Muscle of leg (tissue), 11 donors: ENCODE results near the gene AURKAIP1. TPM values are rescaled to one million over a fixed set of nuclear protein-coding genes. Genes with fewer than 3 reads are reported as not detected.

Experiments
- DNase-seq: peaks from one replicate; pipeline ENCODE4 v3.0.0; 2013
- H3K27ac ChIP-seq: one replicate; pipeline ENCODE4 v1.5.1; 2013; ENCODE audit warnings: mild to moderate bottlenecking, low read length, control low read depth
- H3K27me3 ChIP-seq: one replicate; pipeline ENCODE4 v1.6.1; 2013; ENCODE audit warnings: low read length; ENCODE audit not compliant: control insufficient read depth, insufficient read depth
- H3K36me3 ChIP-seq: one replicate; pipeline ENCODE4 v1.6.1; 2013; ENCODE audit warnings: low read length; ENCODE audit not compliant: control insufficient read depth, insufficient read depth
- H3K4me1 ChIP-seq: one replicate; pipeline ENCODE4 v1.6.1; 2013; ENCODE audit warnings: low read length; ENCODE audit not compliant: control insufficient read depth, insufficient read depth
- H3K4me3 ChIP-seq: one replicate; pipeline ENCODE4 v1.5.1; 2013; ENCODE audit warnings: low read length, control low read depth
- H3K9me3 ChIP-seq: replicated peaks from 2 replicates; pipeline ENCODE4 v1.6.1; 2013; ENCODE audit warnings: low read depth, low read length; ENCODE audit not compliant: control insufficient read depth
- WGBS: methylation state at CpG from one replicate; pipeline ENCODE4 v1.1.5; 2013; ENCODE audit warnings: missing lambda C conversion rate; ENCODE audit not compliant: insufficient coverage; 5-methylcytosine and 5-hydroxymethylcytosine counted together
- polyA plus RNA-seq, 8 donors: library from polyadenylated mRNA; unstranded; fragments of 120-200 nt; gene quantifications; one replicate each; pipeline versions ENCODE4 v1.2.1 to v1.2.3, GENCODE V29; 2013; ENCODE audit warnings: inconsistent platforms in 1 of 8, low replicate concordance in 1 of 8; ENCODE audit not compliant: insufficient read length in 8 of 8, insufficient read depth in 1 of 8
- total RNA-seq: library from RNA; stranded (reverse); fragments of 120-200 nt; gene quantifications from one replicate; pipeline ENCODE4 v1.2.4, GENCODE V29; 2013

The AURKAIP1 gene
- total and polyA plus RNA-seq, 9 donors: 66.7 to 93.6 (median 74.8) TPM

DNA sequence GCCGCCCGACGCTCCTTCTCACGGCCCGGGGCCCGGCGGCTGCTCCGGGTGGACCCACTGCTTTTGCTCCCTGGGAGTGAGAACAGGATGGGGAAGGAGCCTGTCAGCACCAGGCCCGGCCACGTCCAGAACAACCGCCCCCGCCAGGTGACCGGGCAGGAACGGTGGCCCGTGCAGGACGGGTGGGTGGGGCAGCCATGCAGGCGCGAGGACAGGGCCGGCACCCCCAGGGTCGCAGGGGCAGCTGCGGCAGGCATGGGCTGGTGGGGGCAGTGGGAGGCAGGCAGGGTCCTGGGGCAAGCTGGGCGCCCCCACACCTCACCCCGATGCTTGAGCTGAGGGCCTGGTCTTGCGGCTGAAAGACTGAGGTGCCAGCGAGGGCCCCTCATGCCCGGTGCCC, 38.6 kb downstream of the AURKAIP1 start:
- no peak overlapping the region for H3K27ac ChIP-seq
- no peaks in the 10 kb centered on the region for H3K27me3 ChIP-seq
- peaks cover 3% of the 10 kb centered on the region for H3K4me1 ChIP-seq
- H3K9me3 ChIP-seq: no peaks in the 10 kb centered on the region
- DNase-seq: no peak
- peaks cover 48% of the 10 kb centered on the region for H3K36me3 ChIP-seq
- H3K4me3 ChIP-seq: no peak overlapping the region
- WGBS: 90% methylated on average over 22 of the region's 26 CpGs

DNA sequence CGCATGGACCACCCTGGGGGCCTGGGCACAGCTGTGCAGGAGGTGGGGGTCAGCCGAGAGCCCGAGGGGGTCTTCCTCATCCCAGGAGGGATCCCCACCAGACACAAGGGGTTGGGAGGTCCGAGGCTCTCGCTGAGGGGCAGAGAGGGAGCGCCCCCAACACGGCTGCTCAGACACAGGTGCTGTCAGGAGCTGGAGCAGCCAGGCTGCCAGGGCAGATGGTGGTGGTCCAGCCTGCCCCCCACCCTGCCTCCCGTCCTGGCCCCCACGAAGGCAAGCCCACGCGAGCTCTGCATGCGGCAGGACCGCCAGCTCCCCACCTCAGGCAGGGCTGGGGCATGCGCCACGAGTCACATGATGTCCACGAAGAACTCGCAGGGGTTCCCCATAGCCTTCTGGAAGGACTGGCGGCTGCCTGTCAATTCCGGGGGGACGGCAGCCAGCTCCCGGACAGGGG, 39.2 kb downstream of the AURKAIP1 start:
- Histone ChIP-seq H3K36me3 (peaks cover 43% of the 10 kb centered on the region), H3K4me1 (peaks cover 9% of the 10 kb centered on the region), H3K9me3 (no peaks in the 10 kb centered on the region), H3K27me3 (no peaks in the 10 kb centered on the region), H3K27ac (no peak overlapping the region), H3K4me3 (no peak overlapping the region)
- WGBS: 75% methylated on average over 17 of the region's 21 CpGs
- DNase-seq: no peak

DNA sequence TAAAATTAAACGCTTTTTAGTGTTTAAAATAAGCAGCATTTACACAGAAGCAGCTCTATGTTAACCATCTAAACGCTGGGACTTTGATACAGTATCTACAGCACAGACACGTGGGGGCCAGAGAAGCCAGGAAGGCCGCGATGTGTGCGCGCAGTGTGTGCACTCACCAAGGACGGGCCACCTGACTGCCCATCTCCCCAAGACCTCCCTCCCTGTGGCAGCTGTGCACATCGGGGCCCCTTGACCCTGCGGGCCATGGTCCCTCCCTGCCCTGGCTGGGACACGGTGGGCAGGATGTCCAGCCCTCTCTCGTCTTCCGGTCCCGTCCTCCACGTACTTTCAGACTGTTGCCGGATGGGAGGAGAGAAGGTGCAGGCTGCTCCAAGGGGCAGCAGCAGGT, 39.7 kb downstream of the AURKAIP1 start:
- H3K9me3 ChIP-seq: no peaks in the 10 kb centered on the region
- H3K36me3 ChIP-seq: peaks cover 39% of the 10 kb centered on the region
- H3K27me3 ChIP-seq: no peaks in the 10 kb centered on the region
- H3K4me1 ChIP-seq: peaks cover 15% of the 10 kb centered on the region
- no peak for DNase-seq
- no peak overlapping the region for H3K4me3 ChIP-seq
- WGBS: 61% methylated on average over 13 of the region's 16 CpGs
- no peak overlapping the region for H3K27ac ChIP-seq

DNA sequence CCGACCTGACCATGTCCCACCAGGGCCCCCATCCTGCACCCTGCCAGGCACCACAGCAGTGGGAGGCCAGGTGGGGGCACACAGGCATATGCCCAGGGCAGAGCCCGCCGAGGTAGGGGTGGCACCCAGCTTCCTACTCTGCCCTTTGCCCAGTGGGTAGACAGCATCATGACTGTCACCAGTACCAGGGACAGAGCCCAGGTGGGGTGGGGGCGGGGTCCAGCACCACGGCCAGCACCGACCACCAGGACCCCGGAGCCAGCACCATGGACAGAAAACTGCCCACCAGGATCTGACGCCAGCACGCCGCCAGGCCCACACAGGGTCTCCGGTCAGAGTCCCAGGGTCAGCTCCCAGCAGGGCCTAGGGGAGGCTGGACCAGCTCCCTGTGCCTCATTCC, 40.2 kb downstream of the AURKAIP1 start:
- H3K4me3 ChIP-seq: no peak overlapping the region
- DNase-seq: no peak
- H3K27ac ChIP-seq: no peak overlapping the region
- H3K36me3 ChIP-seq: peaks cover 34% of the 10 kb centered on the region
- H3K27me3 ChIP-seq: no peaks in the 10 kb centered on the region
- peaks cover 16% of the 10 kb centered on the region for H3K4me1 ChIP-seq
- 38% methylated on average over 11 of the region's 11 CpGs for WGBS
- H3K9me3 ChIP-seq: no peaks in the 10 kb centered on the region

DNA sequence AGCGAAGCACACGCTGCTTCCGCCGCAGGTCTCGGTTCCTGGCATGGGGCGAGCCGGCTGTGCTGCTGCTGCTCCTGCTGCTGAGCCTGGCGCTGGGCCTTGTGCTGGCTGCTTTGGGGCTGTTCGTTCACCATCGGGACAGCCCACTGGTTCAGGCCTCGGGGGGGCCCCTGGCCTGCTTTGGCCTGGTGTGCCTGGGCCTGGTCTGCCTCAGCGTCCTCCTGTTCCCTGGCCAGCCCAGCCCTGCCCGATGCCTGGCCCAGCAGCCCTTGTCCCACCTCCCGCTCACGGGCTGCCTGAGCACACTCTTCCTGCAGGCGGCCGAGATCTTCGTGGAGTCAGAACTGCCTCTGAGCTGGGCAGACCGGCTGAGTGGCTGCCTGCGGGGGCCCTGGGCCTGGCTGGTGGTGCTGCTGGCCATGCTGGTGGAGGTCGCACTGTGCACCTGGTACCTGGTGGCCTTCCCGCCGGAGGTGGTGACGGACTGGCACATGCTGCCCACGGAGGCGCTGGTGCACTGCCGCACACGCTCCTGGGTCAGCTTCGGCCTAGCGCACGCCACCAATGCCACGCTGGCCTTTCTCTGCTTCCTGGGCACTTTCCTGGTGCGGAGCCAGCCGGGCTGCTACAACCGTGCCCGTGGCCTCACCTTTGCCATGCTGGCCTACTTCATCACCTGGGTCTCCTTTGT, 41.3 kb downstream of the AURKAIP1 start:
- Histone ChIP-seq H3K4me3 (no peak overlapping the region), H3K27me3 (no peaks in the 10 kb centered on the region), H3K4me1 (peaks cover 16% of the 10 kb centered on the region), H3K36me3 (peaks cover 30% of the 10 kb centered on the region), H3K9me3 (no peaks in the 10 kb centered on the region), H3K27ac (no peak overlapping the region)
- 84% methylated on average over 36 of the region's 36 CpGs for WGBS
- DNase-seq: no peak

DNA sequence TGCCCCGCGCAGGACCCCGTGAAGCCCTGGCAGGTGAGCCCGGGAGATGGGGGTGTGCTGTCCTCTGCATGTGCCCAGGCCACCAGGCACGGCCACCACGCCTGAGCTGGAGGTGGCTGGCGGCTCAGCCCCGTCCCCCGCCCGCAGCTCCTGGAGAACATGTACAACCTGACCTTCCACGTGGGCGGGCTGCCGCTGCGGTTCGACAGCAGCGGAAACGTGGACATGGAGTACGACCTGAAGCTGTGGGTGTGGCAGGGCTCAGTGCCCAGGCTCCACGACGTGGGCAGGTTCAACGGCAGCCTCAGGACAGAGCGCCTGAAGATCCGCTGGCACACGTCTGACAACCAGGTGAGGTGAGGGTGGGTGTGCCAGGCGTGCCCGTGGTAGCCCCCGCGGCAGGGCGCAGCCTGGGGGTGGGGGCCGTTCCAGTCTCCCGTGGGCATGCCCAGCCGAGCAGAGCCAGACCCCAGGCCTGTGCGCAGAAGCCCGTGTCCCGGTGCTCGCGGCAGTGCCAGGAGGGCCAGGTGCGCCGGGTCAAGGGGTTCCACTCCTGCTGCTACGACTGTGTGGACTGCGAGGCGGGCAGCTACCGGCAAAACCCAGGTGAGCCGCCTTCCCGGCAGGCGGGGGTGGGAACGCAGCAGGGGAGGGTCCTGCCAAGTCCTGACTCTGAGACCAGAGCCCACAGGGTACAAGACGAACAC, 42.1 kb downstream of the AURKAIP1 start:
- Histone ChIP-seq H3K9me3 (no peaks in the 10 kb centered on the region), H3K4me3 (no peak overlapping the region), H3K36me3 (peaks cover 31% of the 10 kb centered on the region), H3K27me3 (no peaks in the 10 kb centered on the region), H3K27ac (no peak overlapping the region), H3K4me1 (peaks cover 16% of the 10 kb centered on the region)
- WGBS: 80% methylated on average over 45 of the region's 48 CpGs
- no peak for DNase-seq

DNA sequence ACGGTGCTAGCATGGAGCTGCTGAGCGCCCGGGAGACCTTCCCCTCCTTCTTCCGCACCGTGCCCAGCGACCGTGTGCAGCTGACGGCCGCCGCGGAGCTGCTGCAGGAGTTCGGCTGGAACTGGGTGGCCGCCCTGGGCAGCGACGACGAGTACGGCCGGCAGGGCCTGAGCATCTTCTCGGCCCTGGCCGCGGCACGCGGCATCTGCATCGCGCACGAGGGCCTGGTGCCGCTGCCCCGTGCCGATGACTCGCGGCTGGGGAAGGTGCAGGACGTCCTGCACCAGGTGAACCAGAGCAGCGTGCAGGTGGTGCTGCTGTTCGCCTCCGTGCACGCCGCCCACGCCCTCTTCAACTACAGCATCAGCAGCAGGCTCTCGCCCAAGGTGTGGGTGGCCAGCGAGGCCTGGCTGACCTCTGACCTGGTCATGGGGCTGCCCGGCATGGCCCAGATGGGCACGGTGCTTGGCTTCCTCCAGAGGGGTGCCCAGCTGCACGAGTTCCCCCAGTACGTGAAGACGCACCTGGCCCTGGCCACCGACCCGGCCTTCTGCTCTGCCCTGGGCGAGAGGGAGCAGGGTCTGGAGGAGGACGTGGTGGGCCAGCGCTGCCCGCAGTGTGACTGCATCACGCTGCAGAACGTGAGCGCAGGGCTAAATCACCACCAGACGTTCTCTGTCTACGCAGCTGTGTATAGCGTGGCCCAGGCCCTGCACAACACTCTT, 42.8 kb downstream of the AURKAIP1 start:
- 78% methylated on average over 54 of the region's 57 CpGs for WGBS
- peaks cover 29% of the 10 kb centered on the region for H3K36me3 ChIP-seq
- DNase-seq: no peak
- no peak overlapping the region for H3K4me3 ChIP-seq
- H3K4me1 ChIP-seq: peaks cover 16% of the 10 kb centered on the region
- H3K27me3 ChIP-seq: no peaks in the 10 kb centered on the region
- no peak overlapping the region for H3K27ac ChIP-seq
- H3K9me3 ChIP-seq: no peaks in the 10 kb centered on the region

DNA sequence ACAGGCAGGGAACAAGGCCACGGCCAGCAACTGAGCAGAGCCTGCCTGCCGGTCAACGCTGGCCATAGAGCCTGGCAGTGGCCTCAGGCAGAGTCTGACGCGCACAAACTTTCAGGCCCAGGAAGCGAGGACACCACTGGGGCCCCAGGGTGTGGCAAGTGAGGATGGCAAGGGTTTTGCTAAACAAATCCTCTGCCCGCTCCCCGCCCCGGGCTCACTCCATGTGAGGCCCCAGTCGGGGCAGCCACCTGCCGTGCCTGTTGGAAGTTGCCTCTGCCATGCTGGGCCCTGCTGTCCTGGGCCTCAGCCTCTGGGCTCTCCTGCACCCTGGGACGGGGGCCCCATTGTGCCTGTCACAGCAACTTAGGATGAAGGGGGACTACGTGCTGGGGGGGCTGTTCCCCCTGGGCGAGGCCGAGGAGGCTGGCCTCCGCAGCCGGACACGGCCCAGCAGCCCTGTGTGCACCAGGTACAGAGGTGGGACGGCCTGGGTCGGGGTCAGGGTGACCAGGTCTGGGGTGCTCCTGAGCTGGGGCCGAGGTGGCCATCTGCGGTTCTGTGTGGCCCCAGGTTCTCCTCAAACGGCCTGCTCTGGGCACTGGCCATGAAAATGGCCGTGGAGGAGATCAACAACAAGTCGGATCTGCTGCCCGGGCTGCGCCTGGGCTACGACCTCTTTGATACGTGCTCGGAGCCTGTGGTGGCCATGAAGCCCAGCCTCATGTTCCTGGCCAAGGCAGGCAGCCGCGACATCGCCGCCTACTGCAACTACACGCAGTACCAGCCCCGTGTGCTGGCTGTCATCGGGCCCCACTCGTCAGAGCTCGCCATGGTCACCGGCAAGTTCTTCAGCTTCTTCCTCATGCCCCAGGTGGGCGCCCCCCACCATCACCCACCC, 43.7 kb downstream of the AURKAIP1 start, which contains the start of gene TAS1R3:
TSS of gene TAS1R3 (plus strand) at position 213 of the 898 bp plus-strand sequence. CDS start at position 279, 66 bp downstream.
- DNase-seq: peak; percentile 44
- Histone ChIP-seq H3K4me1 (peaks cover 17% of the 10 kb centered on the region), H3K36me3 (peaks cover 34% of the 10 kb centered on the region), H3K9me3 (no peaks in the 10 kb centered on the region), H3K4me3 (no peak within 1 kb of the TSS), H3K27me3 (no peaks in the 10 kb centered on the region), H3K27ac (peak within 1 kb of the TSS; percentile 35)
- 75% methylated on average over 38 of the region's 41 CpGs for WGBS

DNA sequence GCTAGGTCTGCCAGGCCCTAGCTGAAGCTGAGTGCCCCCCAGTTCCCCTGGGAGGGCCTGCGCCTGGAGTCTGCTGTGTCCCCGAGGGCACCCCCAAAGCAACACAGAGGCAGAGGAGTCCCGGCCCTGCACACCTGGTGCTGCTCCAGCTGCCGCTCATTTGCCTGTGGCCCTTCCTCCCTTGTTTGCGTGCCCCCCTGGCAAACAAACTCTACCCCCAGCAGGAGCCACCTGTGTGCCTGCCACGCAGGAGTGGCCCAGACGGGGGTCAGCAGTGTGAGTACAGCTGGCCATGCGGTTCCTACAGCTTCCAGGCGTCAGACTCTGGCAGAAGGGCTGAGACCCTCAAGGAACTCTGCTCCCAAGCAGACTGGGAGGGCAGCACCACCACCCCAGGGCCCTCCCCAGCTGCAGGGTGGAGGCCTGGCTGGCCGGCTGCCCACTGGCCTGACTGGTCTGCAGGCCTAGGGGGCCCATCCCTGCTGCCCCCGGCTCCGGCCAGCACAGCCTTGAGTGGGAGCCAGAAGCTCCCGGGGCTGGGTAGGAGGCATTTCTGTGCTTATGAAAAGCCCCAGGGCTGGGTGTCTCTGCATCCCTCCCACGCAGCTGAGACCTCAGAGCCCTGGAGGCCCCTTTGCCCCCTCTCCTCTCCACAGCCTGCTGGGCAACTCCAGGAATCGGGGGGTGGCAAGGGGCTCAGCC, 44.5 kb downstream of the AURKAIP1 start:
- H3K4me3 ChIP-seq: no peak overlapping the region
- peak overlapping the region; percentile 35 for H3K27ac ChIP-seq
- peaks cover 33% of the 10 kb centered on the region for H3K36me3 ChIP-seq
- WGBS: 58% methylated on average over 12 of the region's 15 CpGs
- DNase-seq: no peak
- no peaks in the 10 kb centered on the region for H3K9me3 ChIP-seq
- no peaks in the 10 kb centered on the region for H3K27me3 ChIP-seq
- peaks cover 25% of the 10 kb centered on the region for H3K4me1 ChIP-seq
